ENCODE results near the gene RAB4A. TPM values are rescaled to one million over a fixed set of nuclear protein-coding genes. Genes with fewer than 3 reads are reported as not detected.
A peak's percentile ranks its signal among the peaks of the same experiment; 100 is the strongest.

The RAB4A gene
- total and polyA plus RNA-seq, 2 of the 13 experiments (the other 11 are each of a cell fraction or from before 2014, with no cell fraction given): 56.0 to 80.1 TPM

DNA sequence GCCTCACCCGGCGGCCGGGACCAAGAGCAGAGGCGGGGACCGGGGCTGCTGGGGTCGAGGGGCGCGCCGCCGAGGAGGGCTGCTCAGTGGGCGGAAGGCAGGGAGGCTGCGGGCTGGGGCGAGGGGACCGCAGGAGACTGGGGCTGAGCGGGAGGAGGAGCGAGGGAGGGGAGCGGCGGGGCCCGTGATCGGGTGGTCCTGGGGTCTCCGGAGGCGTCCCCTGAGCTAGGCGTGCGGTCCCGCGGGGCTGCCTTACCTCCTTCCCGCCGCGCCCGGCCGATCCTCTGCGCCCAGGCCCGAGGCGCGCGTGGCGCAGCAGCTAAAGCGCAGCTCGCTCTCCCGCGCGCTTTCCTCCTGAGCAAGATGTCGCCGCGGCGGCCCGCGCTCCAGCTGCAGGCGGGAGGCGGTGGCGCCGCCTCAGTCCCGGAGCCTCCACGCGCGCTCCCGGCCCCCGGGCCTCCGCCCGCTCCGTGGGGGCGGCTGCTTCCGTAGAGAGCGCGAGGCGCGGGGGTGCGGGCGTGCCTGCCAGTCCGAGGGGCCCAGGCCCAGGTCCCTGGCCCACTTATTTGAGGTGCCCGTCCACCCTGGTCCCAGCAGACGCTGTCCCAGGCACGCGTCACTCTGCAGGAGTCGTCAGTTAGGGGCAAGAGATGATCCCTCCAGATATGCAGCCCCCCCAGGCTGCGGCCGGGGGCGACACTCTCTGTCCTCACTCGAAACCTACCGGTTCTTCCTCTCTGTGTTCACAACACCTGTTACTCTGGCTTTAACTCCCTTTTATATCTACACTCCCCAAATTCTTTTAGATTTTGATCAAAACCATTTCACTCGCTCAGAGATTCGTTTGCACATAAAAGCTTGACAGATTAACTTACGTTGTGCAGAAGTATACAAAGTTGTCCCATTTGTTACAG, 72.0 kb downstream of the RAB4A start, which contains the start of gene CCSAP (continued):
- TF ChIP-seq HDAC6 (IDR thresholded peaks at IDR 0.05; ENCODE audit: low read depth, low read length) (no peak), MXI1 (IDR thresholded peaks at IDR 0.05; ENCODE audit: borderline replicate concordance, low read depth, low read length) (0 out of 3 replicates have a peak, but pooled peaks have one; percentile 4), MAZ (IDR thresholded peaks at IDR 0.05; ENCODE audit: borderline replicate concordance, low read depth, low read length) (no peak), MAZ (CRISPR knock-in tag; IDR thresholded peaks at IDR 0.05; ENCODE audit: low read depth) (no peak; the same call in 1 of the 2 replicates), JDP2 (CRISPR knock-in tag; IDR thresholded peaks at IDR 0.05; ENCODE audit: borderline replicate concordance) (no peak), SKI (IDR thresholded peaks at IDR 0.05; ENCODE audit: partially characterized antibody) (no peak), ZNF24 (IDR thresholded peaks at IDR 0.05) (no peak), RAD21 (CRISPR knock-in tag; IDR thresholded peaks at IDR 0.05) (no peak), ZEB1 (IDR thresholded peaks at IDR 0.05; ENCODE audit: insufficient replicate concordance, low read depth) (no peak), DNMT3B (CRISPR knock-in tag; conservative IDR thresholded peaks at IDR 0.05) (no peak), HNF4G (IDR thresholded peaks at IDR 0.05; ENCODE audit: borderline replicate concordance, low read depth, low read length) (no peak), HNF4G (CRISPR knock-in tag; IDR thresholded peaks at IDR 0.05; ENCODE audit: borderline replicate concordance, low read depth) (no peak), RCOR2 (CRISPR knock-in tag; IDR thresholded peaks at IDR 0.05) (no peak), PTBP1 (IDR thresholded peaks at IDR 0.05; ENCODE audit: low read depth, low read length, poor library complexity, severe bottlenecking) (no peak), SIX1 (CRISPR knock-in tag; IDR thresholded peaks at IDR 0.05; ENCODE audit: borderline replicate concordance) (0 out of 2 replicates have a peak, but pooled peaks have one; percentile 21), TEAD3 (CRISPR knock-in tag; optimal IDR thresholded peaks at IDR 0.05; ENCODE audit: borderline replicate concordance) (no peak), NFIC (IDR thresholded peaks at IDR 0.05; ENCODE audit: low read length) (no peak), KLF6 (CRISPR knock-in tag; IDR thresholded peaks at IDR 0.05) (no peak), SRY (CRISPR knock-in tag; IDR thresholded peaks at IDR 0.05) (no peak), FOXA3 (CRISPR knock-in tag; IDR thresholded peaks at IDR 0.05) (no peak), RBAK (CRISPR knock-in tag; IDR thresholded peaks at IDR 0.05) (no peak), PCBP1 (IDR thresholded peaks at IDR 0.05; ENCODE audit: borderline replicate concordance, low read depth, low read length) (no peak), ATAD3A (CRISPR knock-in tag; IDR thresholded peaks at IDR 0.05) (no peak), NRL (CRISPR knock-in tag; IDR thresholded peaks at IDR 0.05; ENCODE audit: borderline replicate concordance) (no peak)
- TF ChIP-seq, protein P1, sequence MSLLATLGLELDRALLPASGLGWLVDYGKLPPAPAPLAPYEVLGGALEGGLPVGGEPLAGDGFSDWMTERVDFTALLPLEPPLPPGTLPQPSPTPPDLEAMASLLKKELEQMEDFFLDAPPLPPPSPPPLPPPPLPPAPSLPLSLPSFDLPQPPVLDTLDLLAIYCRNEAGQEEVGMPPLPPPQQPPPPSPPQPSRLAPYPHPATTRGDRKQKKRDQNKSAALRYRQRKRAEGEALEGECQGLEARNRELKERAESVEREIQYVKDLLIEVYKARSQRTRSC (CRISPR knock-in tag; IDR thresholded peaks at IDR 0.05; ENCODE audit: low read depth): 0 out of 2 replicates have a peak, but pooled peaks have one; percentile 52
- TF ChIP-seq, protein P2, sequence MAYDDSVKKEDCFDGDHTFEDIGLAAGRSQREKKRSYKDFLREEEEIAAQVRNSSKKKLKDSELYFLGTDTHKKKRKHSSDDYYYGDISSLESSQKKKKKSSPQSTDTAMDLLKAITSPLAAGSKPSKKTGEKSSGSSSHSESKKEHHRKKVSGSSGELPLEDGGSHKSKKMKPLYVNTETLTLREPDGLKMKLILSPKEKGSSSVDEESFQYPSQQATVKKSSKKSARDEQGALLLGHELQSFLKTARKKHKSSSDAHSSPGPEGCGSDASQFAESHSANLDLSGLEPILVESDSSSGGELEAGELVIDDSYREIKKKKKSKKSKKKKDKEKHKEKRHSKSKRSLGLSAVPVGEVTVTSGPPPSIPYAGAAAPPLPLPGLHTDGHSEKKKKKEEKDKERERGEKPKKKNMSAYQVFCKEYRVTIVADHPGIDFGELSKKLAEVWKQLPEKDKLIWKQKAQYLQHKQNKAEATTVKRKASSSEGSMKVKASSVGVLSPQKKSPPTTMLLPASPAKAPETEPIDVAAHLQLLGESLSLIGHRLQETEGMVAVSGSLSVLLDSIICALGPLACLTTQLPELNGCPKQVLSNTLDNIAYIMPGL (CRISPR knock-in tag; IDR thresholded peaks at IDR 0.05; ENCODE audit: borderline replicate concordance in 1 of 2, low read depth in 1 of 2): peak in 1 of 2 experiments; percentile 25; a peak in 1 of 4 replicates
- TF ChIP-seq, protein P3, sequence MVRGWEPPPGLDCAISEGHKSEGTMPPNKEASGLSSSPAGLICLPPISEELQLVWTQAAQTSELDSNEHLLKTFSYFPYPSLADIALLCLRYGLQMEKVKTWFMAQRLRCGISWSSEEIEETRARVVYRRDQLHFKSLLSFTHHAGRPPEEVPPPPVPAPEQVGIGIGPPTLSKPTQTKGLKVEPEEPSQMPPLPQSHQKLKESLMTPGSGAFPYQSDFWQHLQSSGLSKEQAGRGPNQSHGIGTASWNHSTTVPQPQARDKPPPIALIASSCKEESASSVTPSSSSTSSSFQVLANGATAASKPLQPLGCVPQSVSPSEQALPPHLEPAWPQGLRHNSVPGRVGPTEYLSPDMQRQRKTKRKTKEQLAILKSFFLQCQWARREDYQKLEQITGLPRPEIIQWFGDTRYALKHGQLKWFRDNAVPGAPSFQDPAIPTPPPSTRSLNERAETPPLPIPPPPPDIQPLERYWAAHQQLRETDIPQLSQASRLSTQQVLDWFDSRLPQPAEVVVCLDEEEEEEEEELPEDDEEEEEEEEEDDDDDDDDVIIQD (CRISPR knock-in tag; IDR thresholded peaks at IDR 0.05; ENCODE audit: low read depth): no peak; the same call in 1 of the 2 replicates

Data from HepG2 (cell line).